Stimulated activated CD4-positive, alpha-beta T cell treated with anti-CD3 and anti-CD28 coated beads, Interleukin-4, amount 100 ng/mL, for 1 hour (primary cell): ENCODE measurements around the gene BRINP3.

Source experiments
- DNase-seq: peaks from one replicate; pipeline ENCODE4 v3.0.0-alpha.2; 2020

Gene BRINP3

DNA sequence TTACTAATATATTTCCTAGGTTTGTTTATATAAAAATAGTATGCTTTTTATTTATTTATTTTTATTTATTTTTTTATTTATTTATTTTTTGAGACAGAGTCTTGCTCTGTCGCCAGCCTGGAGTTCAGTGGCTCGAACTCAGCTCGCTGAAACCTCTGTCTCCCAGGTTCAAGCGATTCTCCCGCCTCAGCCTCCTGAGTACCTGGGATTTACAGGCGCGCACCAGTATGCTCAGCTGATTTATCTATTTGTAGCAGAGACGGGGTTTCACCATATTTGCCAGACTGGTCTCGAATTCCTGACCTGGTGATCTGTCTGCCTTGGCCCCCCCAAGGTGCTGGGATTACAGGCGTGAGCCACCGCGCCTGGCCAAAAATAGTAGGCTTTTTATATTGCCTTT is 33.2 kb downstream of the BRINP3 start:
- no peak for DNase-seq

DNA sequence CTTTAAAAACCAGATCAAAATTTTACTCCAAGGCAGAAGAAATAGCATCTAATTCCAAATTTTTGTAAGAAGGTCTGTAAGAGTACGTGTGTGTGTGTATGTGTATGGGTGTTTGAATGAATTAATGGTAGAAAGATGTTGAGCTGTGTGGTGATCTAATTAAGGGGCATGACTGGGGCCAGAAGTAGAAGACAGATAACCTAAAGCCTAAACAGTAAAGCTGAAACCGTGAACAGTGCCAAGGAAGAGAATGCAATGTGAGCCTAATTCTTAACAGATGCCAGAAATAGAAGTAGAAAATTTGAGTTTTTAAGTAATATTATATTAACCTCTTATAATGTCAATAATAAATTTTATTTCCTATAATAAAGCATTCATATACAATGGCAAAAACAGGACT is 38.2 kb downstream of the BRINP3 start:
- no peak for DNase-seq

DNA sequence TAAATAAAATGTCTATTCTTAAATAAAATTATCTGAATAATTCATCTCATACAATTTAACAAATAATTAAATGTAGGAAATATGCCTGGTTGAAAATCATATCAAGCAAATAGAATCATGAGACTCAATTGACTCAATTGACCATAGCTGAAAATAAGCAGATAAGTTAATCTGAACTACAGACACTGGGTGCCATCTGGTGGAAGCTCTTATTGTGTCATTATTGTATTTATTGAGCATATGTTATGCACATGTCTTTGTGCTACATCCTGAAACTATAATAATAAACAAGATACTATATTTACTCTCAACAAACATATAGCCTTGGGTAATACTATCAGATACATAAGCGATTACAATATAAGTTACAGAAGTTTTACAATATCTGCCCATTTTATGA is 41.0 kb downstream of the BRINP3 start:
- no peak for DNase-seq

DNA sequence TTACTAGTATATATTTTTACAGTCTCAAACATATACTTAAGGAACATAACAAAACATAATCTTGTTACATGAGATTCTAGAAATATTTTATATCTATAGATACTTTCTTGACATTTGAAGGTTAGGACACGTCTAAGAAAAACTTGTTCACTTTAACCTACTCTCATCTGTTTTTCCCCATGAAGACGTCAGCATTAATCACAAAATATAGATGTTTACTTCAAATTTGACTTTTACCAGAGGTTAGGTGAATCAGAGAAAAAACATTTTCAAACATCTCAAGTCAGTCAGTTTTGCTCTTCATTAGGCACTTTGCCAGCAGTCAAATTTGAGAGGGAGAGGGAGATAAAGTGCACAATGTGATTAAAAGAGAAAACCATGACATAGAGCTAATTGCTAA is 47.7 kb downstream of the BRINP3 start:
- no peak for DNase-seq

DNA sequence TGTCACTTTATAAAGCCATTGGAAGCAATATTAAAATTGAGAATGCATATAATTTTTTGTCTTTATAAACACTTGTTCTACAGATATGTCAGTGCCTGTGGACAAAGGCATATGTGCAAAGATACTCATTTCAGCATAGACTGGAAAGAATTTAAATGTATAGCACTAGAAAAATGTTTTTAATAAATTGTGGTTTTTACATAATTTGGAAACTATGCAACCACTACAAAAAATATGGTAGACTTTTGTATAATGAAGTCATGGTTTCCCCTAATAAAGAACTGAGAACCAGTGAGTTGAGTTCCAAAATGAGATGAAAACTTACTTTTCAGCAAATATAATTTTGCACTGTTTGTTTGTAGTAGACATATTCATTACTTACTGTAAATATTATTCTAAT is 48.5 kb downstream of the BRINP3 start:
- DNase-seq: no peak

DNA sequence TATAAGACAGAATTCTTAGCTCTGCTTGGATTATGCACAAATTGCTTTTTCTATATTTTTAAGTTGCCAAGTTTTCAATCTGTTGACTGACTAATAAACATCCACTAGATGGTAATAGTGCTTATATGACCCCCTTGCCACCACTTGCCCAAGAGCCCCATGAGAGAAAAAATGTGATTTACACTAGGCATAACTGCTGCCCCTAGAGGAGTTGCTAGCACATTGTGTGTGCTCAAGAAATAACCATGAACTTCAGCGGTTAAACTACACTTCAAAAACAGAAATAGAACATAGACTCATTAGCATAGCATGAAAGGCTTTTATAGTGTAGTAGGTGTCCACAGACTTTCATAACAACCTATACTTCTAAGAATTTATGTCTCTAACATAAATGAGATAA is 61.4 kb downstream of the BRINP3 start:
- no peak for DNase-seq

DNA sequence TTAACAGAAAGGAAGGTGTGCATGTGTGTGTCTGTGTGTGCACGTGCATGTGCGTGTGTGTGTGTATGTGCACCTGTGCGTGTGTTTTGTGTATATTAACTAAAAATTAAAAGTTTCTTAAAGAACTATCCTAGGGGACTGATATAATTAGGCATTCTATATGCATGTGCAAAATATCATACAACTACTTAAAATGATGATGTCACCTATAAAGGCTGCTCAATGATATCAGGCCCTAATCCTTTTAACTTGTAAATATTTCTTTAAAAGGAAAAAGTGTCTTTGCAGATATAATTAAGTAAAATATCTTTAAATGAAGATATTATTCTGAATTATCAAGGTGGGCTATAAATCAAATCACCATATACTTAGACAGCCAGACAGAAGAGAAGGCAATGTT is 64.5 kb downstream of the BRINP3 start:
- no peak for DNase-seq

DNA sequence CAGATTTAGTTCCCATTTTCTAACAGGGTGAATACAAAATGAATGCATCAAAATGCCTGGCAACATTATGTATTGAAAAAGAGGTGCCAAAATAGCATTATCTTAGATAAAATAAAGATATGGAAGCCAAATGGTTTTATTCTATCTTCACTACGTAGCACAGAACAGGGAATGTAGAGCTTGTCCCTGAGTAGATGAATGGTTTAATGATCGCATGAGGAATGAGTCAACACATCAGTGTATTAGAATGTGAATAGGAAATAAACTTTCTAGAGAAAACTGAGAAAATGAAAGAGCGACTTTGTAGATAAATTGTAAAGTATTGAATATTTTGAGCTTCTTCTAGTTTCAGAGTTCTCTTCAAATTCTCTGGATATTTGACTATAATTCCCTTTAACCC is 74.3 kb downstream of the BRINP3 start:
- no peak for DNase-seq

DNA sequence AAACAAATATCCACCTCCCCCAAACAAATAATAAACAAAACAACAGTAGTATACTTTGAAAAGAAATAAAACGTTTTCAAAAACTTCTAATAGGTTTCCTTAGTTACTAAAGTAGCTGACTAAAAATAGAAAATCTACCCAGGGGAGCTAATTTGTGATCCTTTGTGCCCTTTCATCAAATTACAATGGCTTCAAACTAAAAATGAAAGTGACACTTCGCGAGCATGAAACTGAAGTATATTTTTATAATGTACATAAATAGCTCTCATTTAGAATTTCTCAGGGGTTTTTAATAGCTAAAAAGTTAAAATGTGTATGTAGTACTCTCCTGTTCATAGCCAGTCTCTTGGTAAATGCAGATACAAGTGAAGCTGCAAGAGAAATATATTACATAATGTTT is 78.4 kb downstream of the BRINP3 start:
- DNase-seq: no peak

DNA sequence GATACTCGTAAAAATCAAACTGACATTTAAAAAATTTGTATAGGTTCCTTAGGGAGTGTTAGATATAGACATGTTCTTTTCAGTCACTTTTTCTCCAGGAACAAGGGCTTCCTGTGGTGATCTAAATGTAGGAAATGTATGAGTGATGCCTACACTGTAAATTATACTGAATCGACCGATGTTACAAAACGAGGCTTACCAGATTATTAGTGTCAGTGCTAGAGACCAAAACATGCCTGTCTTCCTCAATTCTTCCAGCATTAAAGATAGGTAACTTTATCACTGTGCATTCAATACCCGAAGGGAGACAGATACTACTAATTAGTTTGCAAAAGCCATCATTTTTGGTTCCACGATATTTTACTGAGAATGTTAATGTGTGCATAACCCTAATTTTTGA is 86.1 kb downstream of the BRINP3 start:
- no peak for DNase-seq

DNA sequence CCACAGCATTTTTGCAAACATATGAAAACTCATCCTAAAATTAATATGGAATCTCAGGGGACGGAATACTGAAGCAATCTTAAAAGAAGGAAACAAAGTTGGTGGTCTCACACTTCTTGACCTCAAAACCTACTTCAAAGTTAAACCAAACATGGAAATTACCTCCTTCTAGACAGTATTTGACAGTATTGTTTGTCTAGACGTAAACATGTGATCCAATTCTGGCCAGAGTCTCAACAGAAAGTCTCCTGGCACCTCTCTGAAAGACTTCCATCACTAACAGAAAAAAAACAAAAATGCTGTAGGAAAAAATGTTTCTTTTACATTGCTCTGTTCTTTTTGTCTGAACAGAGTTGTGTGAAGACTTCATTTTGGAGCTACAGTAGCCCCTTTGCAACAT is 99.7 kb downstream of the BRINP3 start:
- no peak for DNase-seq

DNA sequence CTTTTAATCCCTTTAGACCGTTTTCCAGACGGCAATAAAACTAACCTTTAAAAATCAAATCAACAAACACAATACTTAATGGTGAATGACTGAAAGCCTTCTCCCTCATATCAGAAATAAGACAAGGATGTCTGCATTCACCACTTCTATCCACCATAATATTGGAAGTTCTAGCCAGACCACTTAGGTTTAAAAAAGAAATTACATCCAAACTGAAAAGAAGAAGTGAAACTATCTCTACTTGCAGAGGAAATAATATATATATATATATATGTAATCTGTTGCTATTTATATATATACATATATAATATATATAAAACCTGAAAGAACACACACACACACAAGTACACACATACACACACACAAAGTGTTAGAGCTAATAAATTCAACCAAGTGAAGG is 100.4 kb downstream of the BRINP3 start:
- no peak for DNase-seq

DNA sequence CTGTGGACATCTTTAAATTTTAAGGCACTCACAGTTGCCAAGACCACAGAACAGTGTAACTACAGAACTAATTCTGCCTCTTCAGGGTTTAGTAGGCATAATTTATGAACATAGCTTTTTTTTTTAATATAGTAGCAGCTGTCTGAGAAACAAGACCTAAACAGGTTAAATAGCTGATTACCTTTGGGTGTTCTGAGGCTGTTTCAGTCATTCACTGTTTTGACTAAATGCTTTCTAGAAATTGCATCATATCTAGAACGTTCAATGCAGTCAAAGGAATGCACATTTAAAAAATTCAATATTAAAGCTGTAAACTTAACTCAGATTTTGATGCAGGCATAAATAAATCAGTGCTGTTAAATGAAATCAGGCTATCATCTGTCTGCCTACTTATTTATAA is 101.6 kb downstream of the BRINP3 start:
- DNase-seq: no peak

DNA sequence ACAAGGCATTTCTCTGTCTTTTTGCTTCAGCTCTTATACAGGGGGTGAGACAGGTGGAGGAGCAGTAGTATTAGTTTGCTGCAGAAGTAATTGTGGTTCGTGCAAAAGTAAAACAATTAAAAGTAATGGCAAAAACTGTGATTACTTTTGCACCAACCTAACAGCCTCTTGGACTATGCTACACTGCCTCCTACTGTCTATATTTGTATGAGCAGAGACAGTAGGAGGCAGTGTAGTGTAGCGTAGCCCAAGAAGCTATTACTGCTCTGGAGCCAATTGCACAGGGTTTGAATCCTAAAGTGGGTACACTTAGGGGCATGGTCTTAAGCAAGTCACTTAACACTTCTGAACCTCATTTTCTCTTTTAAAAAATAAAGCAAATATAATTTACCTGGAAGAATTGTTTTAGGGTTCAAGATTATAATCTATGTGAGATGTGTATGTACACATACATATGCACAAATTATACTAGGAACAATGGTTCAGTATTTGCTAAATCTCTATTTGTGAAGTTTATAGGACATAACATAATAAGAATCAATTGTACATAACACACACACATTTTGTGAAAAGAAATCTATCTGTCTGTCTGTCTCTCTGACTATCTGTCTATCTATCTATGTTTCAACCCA is 103.8 kb downstream of the BRINP3 start:
- DNase-seq: no peak

DNA sequence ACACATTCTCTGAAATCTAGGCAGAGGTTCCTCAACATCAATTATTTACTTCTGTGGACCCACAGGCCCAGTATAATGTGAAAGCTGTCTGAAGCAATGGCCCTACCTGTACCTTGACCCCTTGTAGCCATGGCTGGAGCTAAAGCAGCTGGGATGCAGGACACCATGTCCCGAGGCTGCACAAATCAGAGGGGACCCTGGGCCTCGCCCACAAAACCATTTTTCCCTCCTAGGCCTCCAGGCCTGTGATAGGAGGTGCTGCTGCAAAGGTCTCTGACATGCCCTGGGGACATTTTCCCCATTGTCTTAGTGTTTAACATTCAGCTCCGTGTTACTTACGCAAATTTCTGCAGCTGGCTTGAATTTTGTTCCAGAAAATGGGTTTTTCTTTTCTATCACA is 110.5 kb downstream of the BRINP3 start:
- DNase-seq: no peak

DNA sequence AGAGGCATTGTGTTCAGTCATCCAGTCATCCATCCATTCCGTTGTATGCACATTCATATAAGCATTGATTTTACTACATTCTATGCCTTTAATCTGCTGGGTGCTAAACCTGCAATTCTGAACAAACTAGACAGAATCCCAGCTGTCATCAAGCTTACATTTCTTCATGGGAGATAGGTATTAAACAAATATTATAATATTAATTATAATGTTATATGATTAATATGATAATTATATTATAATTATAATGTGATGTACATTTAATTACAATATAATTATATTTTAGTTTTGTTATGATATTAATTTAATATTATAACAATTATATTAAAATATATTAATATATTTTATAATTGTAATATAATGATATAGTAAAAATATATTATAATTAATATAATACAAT is 112.4 kb downstream of the BRINP3 start:
- DNase-seq: no peak

DNA sequence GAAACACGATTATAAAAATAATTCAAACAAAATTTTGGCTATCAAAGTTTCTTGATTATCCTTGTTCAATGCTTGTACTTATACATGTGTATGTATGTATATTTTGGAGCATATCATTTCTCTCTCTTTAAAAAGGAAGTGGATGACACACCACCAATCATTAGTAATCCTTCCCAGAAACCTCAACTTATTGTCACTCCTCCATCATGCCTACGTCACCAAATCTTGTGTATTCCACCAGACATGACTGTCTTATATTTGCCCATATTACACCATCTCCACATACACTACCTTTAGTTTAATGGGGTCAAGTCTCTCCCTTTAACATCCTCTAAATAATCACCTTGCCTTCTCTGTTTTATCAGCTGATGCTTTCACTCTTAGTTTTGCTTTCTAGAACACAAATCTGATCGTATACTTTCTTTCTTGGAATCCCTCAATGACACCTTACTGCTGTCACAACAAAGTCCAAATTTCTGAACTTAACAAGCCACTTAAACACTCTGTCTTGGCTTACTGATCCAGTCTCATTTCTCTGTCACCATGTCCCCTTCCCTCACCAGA is 124.0 kb downstream of the BRINP3 start:
- no peak for DNase-seq

DNA sequence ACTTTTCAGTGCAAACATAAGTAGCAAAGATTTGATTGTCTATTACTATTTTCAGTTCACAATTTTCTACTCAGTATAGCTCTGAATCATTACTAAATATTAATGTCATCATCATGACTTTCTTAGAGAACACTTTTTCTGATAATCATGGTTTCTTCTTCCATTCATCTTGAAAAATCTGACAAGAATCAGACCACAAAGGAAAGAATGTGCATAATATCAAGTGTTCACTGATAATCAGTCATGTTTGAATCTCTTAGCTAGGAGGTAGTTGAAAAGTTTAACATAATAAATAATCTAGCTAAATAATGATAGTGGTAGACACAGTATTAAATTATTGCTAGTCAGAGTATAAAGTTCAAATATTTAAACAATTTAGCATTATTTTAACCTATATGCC is 133.2 kb downstream of the BRINP3 start:
- no peak for DNase-seq

DNA sequence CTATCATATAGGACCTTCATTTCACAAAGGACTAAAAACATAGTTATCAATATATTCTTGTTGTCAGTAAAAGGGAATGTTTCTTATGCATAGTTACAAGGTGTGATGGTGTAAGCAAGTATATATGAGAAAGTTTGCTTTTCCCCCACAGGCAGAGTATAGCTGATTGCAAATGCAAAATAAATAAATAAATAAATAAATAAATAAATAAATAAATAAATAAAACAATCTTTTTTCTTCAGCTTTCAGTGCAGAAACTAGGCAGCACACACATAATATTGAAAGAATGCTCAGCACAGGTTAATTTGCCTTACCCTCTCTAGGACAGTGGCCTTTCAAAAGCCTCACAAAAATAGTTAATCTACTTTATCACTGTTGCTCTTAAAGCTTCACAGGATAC is 138.8 kb downstream of the BRINP3 start:
- no peak for DNase-seq

DNA sequence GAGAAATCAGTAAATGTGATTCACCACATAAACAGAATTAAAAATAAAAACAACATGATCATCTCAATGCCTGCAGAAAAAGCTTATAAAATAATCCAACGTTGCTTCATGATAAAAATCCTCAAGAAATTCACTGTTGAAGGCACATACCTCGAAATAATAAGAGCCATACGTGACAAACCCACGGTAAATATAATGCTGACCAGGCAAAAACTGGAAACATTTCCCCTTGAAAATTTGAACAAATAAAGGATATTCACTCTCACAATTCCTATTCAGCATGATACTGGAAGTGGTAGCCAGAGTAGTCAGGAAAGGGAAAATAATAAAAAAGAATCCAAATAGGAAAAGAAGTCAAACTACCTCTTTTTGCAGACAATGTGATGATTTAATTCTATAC is 148.8 kb downstream of the BRINP3 start:
- no peak for DNase-seq

DNA sequence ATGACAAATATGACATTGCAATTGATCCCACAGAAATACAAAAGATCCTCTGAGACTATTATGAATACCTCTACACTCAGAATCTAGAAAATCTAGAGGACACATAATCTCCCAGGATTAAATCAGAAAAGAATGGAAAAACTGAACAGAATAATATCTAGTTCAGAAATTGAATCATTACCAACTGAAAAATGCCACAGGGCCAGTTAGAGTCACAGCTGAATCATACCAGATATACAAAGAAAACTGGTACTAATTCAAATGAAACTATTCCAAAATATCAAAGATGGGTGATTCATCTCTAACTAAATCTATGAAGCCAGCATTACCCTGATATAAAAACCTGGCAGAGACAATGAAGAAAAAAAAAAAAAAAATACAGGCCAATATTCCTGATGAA is 149.3 kb downstream of the BRINP3 start:
- no peak for DNase-seq

DNA sequence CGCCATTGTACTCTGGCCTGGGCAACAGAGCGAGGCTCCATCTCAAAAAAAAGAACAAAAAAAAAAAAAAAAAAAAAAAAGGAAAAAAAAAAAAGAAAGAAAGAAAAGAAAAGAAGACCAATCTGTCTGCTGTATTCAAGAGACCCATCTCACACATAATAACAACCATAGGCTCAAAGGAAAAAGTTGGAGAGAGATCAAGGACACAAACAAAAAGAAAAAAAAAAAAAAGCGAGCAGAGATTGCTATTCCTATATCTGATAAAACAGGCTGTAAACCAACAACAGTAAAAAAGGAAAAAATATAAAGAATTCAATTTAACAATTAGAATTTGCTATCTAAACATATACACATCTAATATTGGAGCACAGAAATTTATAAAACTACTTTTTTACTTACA is 150.4 kb downstream of the BRINP3 start:
- no peak for DNase-seq

DNA sequence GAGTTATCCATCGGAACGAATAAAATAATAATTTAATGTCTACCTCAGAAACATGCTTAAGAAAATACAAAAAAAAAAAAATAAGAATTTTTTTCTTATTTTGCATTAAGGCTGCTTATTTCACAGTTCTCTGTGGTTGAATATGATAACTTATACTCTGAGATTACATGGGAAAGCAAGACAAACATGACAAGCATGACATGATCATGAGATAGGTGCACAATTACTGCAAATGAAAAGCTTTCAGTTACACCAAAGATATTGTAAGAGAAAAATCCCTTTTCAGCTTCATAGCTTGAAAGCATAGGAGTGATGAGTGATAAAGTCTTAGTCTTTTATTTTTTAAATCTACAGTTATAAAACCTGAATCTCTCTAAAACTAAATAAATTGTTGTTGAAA is 154.1 kb downstream of the BRINP3 start:
- DNase-seq: no peak

DNA sequence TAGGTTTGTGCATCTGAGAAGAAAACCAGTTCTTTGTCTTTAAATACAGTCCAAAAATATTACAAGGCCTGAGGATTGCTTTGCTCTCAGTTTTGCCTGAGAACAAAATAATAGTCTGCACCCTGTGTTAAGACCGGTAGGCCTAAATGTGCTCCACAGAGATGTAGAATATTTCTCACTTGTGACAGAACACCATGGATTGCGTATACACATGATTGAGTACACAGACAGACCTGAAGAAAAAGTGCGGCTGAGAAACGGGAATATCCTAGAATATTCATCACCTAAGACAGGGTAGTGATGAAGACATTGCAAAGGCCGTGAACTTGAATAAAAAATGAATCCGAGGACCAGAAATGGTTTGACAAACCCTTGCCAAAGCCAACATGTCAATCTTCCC is 155.4 kb downstream of the BRINP3 start:
- no peak for DNase-seq

DNA sequence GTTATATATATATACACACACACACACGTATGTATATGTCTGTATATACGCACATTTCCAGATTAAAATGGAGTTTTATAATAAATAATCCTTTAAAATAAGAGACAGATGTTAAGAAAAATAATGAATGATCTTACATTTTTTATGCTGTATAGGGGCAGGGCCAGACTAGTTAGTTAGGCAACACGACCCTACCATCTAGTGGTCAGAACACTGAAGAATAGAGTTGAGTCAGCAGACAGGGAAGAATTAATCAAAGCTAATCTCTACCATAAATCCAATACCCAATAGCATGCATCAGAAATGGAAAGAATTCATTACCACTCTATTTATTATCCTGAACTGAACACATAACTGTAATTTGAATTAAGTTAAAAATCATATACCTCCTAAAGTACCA is 156.7 kb downstream of the BRINP3 start:
- DNase-seq: no peak

DNA sequence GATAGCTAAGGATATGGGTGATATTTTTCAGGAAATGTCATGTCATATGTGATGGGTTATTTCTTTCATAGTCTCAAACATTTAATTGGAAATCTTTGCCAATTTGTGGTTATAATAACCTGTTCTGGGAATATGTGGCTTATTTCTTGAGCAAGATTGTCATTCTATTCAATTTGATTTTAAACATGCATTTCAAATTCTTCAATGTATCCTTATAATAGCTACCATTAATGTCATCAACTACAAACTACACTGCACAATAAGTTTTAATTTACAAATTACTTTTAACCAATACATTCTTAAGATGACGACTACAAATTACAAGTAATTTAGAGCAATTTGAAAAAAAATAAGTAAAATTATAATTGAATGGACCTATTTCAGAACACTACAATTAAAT is 164.9 kb downstream of the BRINP3 start:
- no peak for DNase-seq
